Panc1 (cell line): Measurements from ENCODE around the gene ITGB4.

Experiments used
- POLR2AphosphoS5 ChIP-seq: IDR thresholded peaks from 2 replicates; pipeline ENCODE4 v1.6.1; 2012; ENCODE audit warnings: mild to moderate bottlenecking, low read depth, low read length, moderate library complexity
- TF ChIP-seq, protein P1 (sequence below): fragments of 450-650 bp; IDR thresholded peaks from 2 replicates; pipeline ENCODE4 v1.5.1; 2017; ENCODE audit warnings: mild to moderate bottlenecking
- TF ChIP-seq, protein P2 (sequence below), 2 experiments: IDR thresholded peaks; 2 replicates each; pipeline ENCODE4 v1.6.1; 2011 to 2012; ENCODE audit warnings: low read depth in 2 of 2, control low read depth in 1 of 2, low read length in 1 of 2, mild to moderate bottlenecking in 1 of 2, moderate library complexity in 1 of 2; ENCODE audit not compliant: insufficient read depth in 1 of 2

DNA sequence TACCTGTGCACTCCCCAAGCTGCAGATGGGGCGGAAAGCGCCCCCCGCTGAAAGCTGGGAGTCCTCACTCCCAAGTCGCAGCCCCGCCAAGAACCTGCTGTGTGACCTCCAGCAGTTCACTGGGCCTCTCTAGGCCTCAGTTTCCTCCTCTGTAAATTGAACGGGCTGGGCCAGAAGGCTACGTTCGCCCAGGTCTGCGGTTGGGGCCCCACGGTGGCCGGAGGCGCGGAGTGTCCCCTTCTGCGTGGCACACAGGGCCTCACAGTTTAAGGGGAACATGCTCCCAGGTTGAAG is 43.1 kb downstream of the ITGB4 start:
- TF ChIP-seq, protein P1, sequence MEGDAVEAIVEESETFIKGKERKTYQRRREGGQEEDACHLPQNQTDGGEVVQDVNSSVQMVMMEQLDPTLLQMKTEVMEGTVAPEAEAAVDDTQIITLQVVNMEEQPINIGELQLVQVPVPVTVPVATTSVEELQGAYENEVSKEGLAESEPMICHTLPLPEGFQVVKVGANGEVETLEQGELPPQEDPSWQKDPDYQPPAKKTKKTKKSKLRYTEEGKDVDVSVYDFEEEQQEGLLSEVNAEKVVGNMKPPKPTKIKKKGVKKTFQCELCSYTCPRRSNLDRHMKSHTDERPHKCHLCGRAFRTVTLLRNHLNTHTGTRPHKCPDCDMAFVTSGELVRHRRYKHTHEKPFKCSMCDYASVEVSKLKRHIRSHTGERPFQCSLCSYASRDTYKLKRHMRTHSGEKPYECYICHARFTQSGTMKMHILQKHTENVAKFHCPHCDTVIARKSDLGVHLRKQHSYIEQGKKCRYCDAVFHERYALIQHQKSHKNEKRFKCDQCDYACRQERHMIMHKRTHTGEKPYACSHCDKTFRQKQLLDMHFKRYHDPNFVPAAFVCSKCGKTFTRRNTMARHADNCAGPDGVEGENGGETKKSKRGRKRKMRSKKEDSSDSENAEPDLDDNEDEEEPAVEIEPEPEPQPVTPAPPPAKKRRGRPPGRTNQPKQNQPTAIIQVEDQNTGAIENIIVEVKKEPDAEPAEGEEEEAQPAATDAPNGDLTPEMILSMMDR = no peak
- TF ChIP-seq POLR2AphosphoS5 = no peak
- TF ChIP-seq, protein P2, sequence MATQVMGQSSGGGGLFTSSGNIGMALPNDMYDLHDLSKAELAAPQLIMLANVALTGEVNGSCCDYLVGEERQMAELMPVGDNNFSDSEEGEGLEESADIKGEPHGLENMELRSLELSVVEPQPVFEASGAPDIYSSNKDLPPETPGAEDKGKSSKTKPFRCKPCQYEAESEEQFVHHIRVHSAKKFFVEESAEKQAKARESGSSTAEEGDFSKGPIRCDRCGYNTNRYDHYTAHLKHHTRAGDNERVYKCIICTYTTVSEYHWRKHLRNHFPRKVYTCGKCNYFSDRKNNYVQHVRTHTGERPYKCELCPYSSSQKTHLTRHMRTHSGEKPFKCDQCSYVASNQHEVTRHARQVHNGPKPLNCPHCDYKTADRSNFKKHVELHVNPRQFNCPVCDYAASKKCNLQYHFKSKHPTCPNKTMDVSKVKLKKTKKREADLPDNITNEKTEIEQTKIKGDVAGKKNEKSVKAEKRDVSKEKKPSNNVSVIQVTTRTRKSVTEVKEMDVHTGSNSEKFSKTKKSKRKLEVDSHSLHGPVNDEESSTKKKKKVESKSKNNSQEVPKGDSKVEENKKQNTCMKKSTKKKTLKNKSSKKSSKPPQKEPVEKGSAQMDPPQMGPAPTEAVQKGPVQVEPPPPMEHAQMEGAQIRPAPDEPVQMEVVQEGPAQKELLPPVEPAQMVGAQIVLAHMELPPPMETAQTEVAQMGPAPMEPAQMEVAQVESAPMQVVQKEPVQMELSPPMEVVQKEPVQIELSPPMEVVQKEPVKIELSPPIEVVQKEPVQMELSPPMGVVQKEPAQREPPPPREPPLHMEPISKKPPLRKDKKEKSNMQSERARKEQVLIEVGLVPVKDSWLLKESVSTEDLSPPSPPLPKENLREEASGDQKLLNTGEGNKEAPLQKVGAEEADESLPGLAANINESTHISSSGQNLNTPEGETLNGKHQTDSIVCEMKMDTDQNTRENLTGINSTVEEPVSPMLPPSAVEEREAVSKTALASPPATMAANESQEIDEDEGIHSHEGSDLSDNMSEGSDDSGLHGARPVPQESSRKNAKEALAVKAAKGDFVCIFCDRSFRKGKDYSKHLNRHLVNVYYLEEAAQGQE (IDR thresholded peaks at IDR 0.05; ENCODE audit: insufficient read depth in 1 of 2, low read depth in 2 of 2, low read length in 1 of 2) = no peak
